ENCODE data around the gene SLC29A1.

DNA sequence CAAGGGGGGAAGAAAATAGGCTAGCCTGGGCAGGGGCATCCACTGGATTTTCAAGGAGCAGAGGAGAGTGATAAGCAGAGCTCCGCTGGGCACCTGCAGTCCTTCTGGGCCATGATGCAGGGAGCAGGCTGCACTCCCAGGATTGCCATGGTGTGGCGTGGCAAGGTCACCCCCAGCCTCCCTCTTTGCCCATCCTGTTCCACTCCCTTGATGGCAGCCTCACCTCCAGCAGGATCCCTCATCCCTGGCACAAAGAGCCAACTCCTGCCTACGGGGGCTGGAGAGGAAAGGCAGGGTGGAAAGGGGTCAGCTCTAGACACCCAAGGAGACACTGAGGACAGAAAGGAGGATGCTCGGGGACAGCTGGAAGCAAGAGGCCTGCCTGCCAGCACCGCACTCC lies 29.1 kb upstream of the SLC29A1 start:
- TF ChIP-seq, protein P1, sequence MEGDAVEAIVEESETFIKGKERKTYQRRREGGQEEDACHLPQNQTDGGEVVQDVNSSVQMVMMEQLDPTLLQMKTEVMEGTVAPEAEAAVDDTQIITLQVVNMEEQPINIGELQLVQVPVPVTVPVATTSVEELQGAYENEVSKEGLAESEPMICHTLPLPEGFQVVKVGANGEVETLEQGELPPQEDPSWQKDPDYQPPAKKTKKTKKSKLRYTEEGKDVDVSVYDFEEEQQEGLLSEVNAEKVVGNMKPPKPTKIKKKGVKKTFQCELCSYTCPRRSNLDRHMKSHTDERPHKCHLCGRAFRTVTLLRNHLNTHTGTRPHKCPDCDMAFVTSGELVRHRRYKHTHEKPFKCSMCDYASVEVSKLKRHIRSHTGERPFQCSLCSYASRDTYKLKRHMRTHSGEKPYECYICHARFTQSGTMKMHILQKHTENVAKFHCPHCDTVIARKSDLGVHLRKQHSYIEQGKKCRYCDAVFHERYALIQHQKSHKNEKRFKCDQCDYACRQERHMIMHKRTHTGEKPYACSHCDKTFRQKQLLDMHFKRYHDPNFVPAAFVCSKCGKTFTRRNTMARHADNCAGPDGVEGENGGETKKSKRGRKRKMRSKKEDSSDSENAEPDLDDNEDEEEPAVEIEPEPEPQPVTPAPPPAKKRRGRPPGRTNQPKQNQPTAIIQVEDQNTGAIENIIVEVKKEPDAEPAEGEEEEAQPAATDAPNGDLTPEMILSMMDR (IDR thresholded peaks at IDR 0.05): no peak
- no peak for TF ChIP-seq POLR2A (IDR thresholded peaks at IDR 0.05)
